ENCODE results near the gene ARHGAP28. TPM values are rescaled to one million over a fixed set of nuclear protein-coding genes. Genes with fewer than 3 reads are reported as not detected.

Gene ARHGAP28
- polyA plus RNA-seq, 1 experiment, result 38.2 TPM

GRCh38 chr18:6860804-6861448, 131.4 kb downstream of the ARHGAP28 start:
- no peaks in the 10 kb centered on the region for H3K27me3 ChIP-seq (ENCODE audit: control insufficient read depth, insufficient read depth, low read length)
- H3K9me3 ChIP-seq (ENCODE audit: control insufficient read depth, insufficient read depth, low read length), result peaks cover under 1% of the 10 kb centered on the region; the same call in 1 of the 2 replicates
- no peak overlapping the region for H3K27ac ChIP-seq (ENCODE audit: low read depth, low read length)
- ChIA-PET POLR2A (no interaction called here), CTCF (interaction anchor here (1.1 kb wide), 1 partner anchor 28 kb away, joined by 3 read pairs; no protein-coding TSS in a partner anchor)
- TF ChIP-seq CTCF (IDR thresholded peaks at IDR 0.05; ENCODE audit: low read depth, low read length), result no peak
- H3K4me3 ChIP-seq (ENCODE audit: low read depth, low read length), result no peak overlapping the region
- DNase-seq (ENCODE audit: low read depth, low spot score), result no peak

GRCh38 chr18:6865251-6865650, 135.7 kb downstream of the ARHGAP28 start:
- ChIA-PET POLR2A (no interaction called here), CTCF (no interaction called here)
- TF ChIP-seq CTCF (IDR thresholded peaks at IDR 0.05; ENCODE audit: low read depth, low read length), result no peak
- no peak for DNase-seq (ENCODE audit: low read depth, low spot score)
- no peak overlapping the region for H3K4me3 ChIP-seq (ENCODE audit: low read depth, low read length)
- H3K9me3 ChIP-seq (ENCODE audit: control insufficient read depth, insufficient read depth, low read length), result no peaks in the 10 kb centered on the region
- H3K27ac ChIP-seq (ENCODE audit: low read depth, low read length), result no peak overlapping the region
- no peaks in the 10 kb centered on the region for H3K27me3 ChIP-seq (ENCODE audit: control insufficient read depth, insufficient read depth, low read length)

GRCh38 chr18:6866552-6867085, 137.1 kb downstream of the ARHGAP28 start:
- TF ChIP-seq CTCF (IDR thresholded peaks at IDR 0.05; ENCODE audit: low read depth, low read length), result no peak
- ChIA-PET POLR2A (no interaction called here), CTCF (no interaction called here)
- no peak overlapping the region for H3K27ac ChIP-seq (ENCODE audit: low read depth, low read length)
- H3K9me3 ChIP-seq (ENCODE audit: control insufficient read depth, insufficient read depth, low read length), result no peaks in the 10 kb centered on the region
- no peaks in the 10 kb centered on the region for H3K27me3 ChIP-seq (ENCODE audit: control insufficient read depth, insufficient read depth, low read length)
- DNase-seq (ENCODE audit: low read depth, low spot score), result no peak
- H3K4me3 ChIP-seq (ENCODE audit: low read depth, low read length), result no peak overlapping the region

- CTCF ChIA-PET, result interaction anchor here (1.1 kb wide), 1 partner anchor 18 kb away, joined by 3 read pairs; no protein-coding TSS in a partner anchor
- Histone ChIP-seq H3K4me3 (ENCODE audit: low read depth, low read length) (no peak overlapping the region), H3K9me3 (ENCODE audit: control insufficient read depth, insufficient read depth, low read length) (no peaks in the 10 kb centered on the region), H3K27ac (ENCODE audit: low read depth, low read length) (no peak overlapping the region), H3K27me3 (ENCODE audit: control insufficient read depth, insufficient read depth, low read length) (no peaks in the 10 kb centered on the region)
- POLR2A ChIA-PET, result no interaction called here
- no peak for TF ChIP-seq CTCF (IDR thresholded peaks at IDR 0.05; ENCODE audit: low read depth, low read length)
- no peak for DNase-seq (ENCODE audit: low read depth, low spot score)
Measured at GRCh38 chr18:6868033-6868432, 138.5 kb downstream of the ARHGAP28 start.

GRCh38 chr18:6871566-6871965, 142.1 kb downstream of the ARHGAP28 start:
- DNase-seq (ENCODE audit: low read depth, low spot score), result no peak
- POLR2A ChIA-PET, result no interaction called here
- TF ChIP-seq CTCF (IDR thresholded peaks at IDR 0.05; ENCODE audit: low read depth, low read length), result no peak
- Histone ChIP-seq H3K4me3 (ENCODE audit: low read depth, low read length) (no peak overlapping the region), H3K27me3 (ENCODE audit: control insufficient read depth, insufficient read depth, low read length) (no peaks in the 10 kb centered on the region), H3K27ac (ENCODE audit: low read depth, low read length) (no peak overlapping the region), H3K9me3 (ENCODE audit: control insufficient read depth, insufficient read depth, low read length) (no peaks in the 10 kb centered on the region)
- CTCF ChIA-PET, result interaction anchor here (2.7 kb wide), 1 partner anchor 14 kb away, joined by 9 read pairs; no protein-coding TSS in a partner anchor

Measured in AG04450 (cell line).